ENCODE data around the gene MAP3K19.
A peak's percentile ranks its signal among the peaks of the same experiment; 100 is the strongest.

The MAP3K19 gene

GRCh38 chr2:134927195-134927594 lies 120.1 kb downstream of the MAP3K19 start:
- DNase-seq: no peak

DNA sequence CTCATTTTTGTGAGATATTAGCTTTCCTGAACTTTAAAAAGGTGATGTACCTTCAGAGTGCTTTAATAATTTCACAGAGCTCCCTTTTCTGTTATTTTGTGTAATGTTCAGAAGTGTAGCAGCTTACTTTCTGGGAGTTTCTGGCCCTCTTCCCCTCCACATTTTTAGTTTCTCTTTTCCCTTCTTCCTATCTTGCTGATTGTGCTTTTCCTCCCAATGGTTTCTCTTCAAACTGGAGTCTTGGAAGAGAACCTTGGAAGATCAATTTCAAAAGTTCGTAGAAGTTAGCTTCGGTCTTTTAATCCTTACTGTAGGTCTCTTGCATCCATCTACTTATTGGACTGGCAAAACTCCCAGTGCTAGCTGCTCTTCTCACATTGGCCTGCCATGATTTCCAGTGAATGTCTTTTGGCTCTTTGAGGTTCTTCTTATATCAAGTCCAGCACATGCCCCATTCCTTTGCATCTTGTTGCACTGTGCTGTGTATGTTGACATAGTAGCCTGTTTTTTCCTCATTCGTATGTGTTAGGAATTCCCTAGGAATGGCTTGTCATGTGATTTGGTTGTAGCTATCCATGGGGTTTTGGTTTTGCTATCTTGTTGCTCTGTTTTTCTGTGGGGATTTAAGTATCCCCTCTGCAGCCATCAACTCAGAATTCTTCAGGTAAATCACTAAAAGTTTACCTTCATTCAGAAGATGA lies 120.9 kb downstream of the MAP3K19 start:
- DNase-seq: no peak

DNA sequence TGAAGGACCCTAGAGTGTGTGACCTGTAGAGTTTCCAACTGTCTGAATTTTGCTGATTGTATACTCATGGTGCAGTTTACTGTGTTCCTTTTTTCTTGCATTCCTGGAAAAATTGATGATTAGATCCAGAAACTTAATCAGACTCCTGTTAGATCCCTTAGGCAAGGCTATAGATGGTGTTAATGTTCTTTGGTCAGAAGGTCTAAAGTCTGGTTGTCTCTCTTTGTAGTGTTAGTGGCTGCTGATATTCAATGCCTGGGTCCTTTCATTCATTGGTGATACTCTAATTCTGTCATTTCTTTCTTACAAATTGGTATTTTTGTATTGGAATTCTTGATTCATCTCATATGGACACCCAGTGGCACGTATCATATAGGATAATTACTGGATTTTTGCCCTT lies 122.3 kb downstream of the MAP3K19 start:
- DNase-seq: no peak

DNA sequence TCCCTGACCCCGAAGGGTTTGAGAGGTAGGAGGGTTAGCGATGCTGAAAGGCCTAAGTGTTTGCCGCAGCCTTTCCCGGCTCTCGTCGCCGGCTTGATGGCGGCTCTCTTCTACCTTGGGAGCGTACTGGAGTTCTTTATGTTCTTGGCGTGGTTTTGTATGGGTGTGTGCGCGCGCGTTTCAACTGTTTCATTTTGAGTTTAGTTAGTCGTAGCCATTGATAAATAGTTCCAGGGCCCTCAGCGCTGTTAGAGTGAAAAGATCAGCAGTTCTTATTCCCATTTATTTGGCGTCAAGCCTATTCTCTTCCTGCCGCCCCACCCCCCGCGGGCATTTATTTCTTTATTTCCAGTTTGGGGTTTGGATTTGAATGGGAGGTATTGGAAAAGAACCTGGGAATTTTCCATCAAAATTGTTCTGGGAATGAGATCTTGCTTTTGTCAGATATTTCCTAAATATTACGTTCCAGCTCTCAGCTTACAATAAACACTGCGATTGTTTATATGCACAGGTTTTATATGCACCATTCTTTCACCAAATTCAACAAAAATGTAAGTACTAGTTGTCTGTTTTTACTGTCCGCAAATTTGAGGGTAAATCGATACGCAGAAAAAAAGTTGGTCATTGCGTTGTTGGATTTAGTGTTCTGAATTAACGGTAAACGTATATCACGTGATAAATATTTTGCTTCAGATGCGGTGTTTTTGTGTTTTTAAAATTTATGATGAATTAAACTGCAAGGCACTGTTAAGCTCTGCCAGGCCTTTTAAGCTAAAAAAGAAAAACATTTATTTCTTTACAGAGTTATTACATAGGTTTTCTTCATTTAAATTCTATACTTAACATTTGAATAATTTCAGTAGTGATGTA lies 127.7 kb downstream of the MAP3K19 start:
- DNase-seq: peak; percentile 10

GRCh38 chr2:134918526-134919340 lies 128.5 kb downstream of the MAP3K19 start, which contains the start of gene CCNT2:
TSS of gene CCNT2 (plus strand) at chr2:134918822. CDS start at chr2:134918855, 33 bp downstream.
- peak; percentile 99 for DNase-seq

DNA sequence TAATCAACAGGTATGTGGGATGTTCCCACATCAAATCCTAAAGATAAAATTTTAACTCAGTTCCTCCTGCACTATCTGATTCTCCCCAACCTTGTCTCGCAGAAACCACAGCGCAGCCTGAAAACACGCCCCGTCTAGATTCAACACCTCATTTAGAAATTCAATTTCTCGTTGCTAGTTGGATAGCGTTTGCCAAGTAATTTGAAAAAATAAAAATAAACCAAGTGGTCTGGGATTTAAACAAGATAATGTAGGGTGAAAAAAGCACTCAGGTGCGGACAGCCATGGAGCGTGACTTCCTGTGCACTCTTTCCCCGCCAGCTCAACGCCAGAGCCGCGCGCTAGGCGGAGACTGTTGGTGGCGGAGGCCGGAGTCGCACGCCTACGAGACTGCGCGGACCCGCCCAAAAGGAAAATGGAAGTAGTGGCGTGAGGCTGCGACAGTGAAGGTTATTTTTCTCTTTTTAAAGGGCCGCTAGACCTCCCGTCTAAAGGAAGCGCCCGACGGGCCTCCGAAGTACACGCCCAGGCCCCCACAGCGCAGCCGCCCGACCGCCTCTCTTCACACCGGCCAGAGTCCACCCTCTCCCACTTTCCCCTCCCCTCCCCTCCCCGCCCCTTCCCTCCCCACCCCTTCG lies 129.2 kb downstream of the MAP3K19 start:
- DNase-seq: peak; percentile 89

- no peak for DNase-seq
Measured at GRCh38 chr2:134917360-134917865, 129.8 kb downstream of the MAP3K19 start.
